ENCODE results near the gene FLCN.

FLCN gene

DNA sequence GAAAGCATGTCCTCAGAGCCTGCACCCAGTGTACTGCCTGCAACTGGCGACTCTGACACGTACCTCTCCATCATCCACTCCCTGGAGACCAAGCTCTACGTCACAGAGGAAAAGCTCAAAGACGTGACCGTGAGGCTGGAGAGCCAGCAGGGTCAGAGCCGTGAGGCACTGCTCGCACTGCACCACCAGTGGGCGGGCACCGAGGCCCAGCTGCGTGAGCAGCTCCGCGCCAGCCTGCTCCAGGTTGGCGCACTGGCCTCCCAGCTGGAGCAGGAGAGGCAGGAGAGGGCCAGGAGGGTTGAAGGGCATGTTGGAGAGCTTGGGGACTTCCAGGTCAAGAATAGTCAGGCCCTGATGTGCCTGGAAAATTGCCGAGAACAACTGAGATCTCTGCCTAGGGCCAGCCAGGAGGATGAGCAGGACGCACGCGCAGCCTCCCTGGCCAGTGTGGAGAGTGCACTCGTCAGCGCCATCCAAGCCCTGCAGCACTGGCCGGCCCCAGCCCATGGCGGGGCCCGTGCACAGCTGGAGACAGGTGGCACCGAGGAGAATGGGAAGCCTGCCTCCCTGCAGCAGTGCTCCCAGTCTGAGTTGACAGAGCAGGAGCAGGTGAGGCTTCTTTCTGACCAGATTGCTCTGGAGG, 71.2 kb downstream of the FLCN start:
- DNase-seq: no peak

DNA sequence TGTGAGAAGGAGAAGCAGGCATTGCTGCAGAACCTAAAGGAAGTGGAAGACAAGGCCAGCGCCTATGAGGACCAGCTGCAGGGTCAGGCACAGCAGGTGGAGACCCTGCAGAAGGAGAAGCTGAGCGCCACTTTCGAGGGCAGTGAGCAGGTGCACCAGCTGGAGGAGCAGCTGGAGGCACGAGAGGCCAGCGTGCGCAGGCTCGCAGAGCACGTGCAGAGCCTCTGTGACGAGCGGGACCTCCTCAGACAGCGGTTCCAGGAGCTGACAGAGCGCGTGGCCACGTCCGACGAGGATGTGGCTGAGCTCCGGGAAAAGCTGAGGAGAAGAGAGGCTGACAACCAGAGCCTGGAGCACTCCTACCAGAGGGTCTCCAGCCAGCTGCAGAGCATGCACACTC, 72.3 kb downstream of the FLCN start:
- DNase-seq: no peak

- no peak for DNase-seq
Measured at GRCh38 chr17:17164156-17164555, 72.8 kb downstream of the FLCN start.

Measured in central memory CD4-positive, alpha-beta T cell (primary cell).